Measurements from ENCODE around the gene MUC5B.

GRCh38 chr11:1206391-1207271 lies 16.2 kb upstream of the MUC5B start:
- TF ChIP-seq POLR2A (IDR thresholded peaks at IDR 0.05; ENCODE audit: low read depth, low read length) (no peak), POLR2AphosphoS5 (IDR thresholded peaks at IDR 0.05; ENCODE audit: low read depth, low read length) (no peak)
